ENCODE data around the gene AMIGO1. TPM values are rescaled to one million over a fixed set of nuclear protein-coding genes. Genes with fewer than 3 reads are reported as not detected.

The AMIGO1 gene
- total RNA-seq, 1 experiment from 2014 or later, result 1.5 TPM

GRCh38 chr1:109543988-109544735 lies 34.6 kb upstream of the AMIGO1 start:
- Mint-ChIP-seq H3K36me3 (ENCODE audit: insufficient read depth, unreplicated experiment) (peaks cover 25% of the 10 kb centered on the region), H3K4me3 (ENCODE audit: low read depth, unreplicated experiment) (no peak overlapping the region), H3K4me1 (ENCODE audit: low read depth, unreplicated experiment) (no peaks in the 10 kb centered on the region), H3K9me3 (ENCODE audit: low read depth, unreplicated experiment) (no peaks in the 10 kb centered on the region), H3K27me3 (ENCODE audit: unreplicated experiment) (peaks cover 54% of the 10 kb centered on the region), H3K27ac (ENCODE audit: unreplicated experiment) (no peak overlapping the region)
- BruUV-seq (replicated peaks), result no TSS peak
- CTCF ChIA-PET, result interaction anchor here (1.0 to 1.2 kb wide), 2 partner anchors 82 to 96 kb away, joined by 3 read pairs; no protein-coding TSS in a partner anchor
- intact Hi-C loops (cut with micrococcal nuclease; ENCODE audit: unreplicated experiment), result no loop called here
- TF ChIP-seq, protein P1, sequence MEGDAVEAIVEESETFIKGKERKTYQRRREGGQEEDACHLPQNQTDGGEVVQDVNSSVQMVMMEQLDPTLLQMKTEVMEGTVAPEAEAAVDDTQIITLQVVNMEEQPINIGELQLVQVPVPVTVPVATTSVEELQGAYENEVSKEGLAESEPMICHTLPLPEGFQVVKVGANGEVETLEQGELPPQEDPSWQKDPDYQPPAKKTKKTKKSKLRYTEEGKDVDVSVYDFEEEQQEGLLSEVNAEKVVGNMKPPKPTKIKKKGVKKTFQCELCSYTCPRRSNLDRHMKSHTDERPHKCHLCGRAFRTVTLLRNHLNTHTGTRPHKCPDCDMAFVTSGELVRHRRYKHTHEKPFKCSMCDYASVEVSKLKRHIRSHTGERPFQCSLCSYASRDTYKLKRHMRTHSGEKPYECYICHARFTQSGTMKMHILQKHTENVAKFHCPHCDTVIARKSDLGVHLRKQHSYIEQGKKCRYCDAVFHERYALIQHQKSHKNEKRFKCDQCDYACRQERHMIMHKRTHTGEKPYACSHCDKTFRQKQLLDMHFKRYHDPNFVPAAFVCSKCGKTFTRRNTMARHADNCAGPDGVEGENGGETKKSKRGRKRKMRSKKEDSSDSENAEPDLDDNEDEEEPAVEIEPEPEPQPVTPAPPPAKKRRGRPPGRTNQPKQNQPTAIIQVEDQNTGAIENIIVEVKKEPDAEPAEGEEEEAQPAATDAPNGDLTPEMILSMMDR (IDR thresholded peaks at IDR 0.05; ENCODE audit: unreplicated experiment), result no peak
- DNase-seq, result no peak

DNA sequence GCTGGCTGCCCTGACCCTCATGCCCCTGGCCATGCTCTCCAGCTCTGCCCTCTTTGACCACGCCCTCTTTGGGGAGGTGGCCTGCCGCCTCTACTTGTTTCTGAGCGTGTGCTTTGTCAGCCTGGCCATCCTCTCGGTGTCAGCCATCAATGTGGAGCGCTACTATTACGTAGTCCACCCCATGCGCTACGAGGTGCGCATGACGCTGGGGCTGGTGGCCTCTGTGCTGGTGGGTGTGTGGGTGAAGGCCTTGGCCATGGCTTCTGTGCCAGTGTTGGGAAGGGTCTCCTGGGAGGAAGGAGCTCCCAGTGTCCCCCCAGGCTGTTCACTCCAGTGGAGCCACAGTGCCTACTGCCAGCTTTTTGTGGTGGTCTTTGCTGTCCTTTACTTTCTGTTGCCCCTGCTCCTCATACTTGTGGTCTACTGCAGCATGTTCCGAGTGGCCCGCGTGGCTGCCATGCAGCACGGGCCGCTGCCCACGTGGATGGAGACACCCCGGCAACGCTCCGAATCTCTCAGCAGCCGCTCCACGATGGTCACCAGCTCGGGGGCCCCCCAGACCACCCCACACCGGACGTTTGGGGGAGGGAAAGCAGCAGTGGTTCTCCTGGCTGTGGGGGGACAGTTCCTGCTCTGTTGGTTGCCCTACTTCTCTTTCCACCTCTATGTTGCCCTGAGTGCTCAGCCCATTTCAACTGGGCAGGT lies 33.9 kb upstream of the AMIGO1 start:
- no TSS peak for BruUV-seq (replicated peaks)
- TF ChIP-seq, protein P1 (IDR thresholded peaks at IDR 0.05; ENCODE audit: unreplicated experiment), result no peak
- intact Hi-C loops (cut with micrococcal nuclease; ENCODE audit: unreplicated experiment), result no loop called here

DNA sequence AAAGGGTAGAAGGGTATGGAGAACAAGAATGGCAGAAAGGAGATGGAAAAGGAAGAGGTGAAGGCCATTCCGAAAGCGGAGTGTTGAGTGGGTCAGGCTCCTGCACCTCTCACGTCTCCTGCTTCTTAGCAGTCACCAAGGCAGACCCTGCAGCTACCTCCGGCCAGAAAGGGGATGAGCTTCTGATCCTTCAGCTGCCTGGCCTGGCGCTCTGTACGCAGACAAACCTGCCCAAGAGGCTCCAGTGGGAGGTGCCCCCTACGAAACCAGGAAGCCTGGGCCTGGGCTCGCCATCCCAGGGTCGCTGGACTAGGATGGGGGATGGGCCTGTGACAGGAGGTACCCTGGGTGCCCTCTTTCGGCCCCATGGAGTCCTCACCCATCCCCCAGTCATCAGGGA lies 33.1 kb upstream of the AMIGO1 start:
- peaks cover 62% of the 10 kb centered on the region for H3K27me3 Mint-ChIP-seq (ENCODE audit: unreplicated experiment)
- H3K4me1 Mint-ChIP-seq (ENCODE audit: low read depth, unreplicated experiment), result no peaks in the 10 kb centered on the region
- TF ChIP-seq, protein P1 (IDR thresholded peaks at IDR 0.05; ENCODE audit: unreplicated experiment), result no peak
- H3K36me3 Mint-ChIP-seq (ENCODE audit: insufficient read depth, unreplicated experiment), result peaks cover 10% of the 10 kb centered on the region
- no peaks in the 10 kb centered on the region for H3K9me3 Mint-ChIP-seq (ENCODE audit: low read depth, unreplicated experiment)
- H3K27ac Mint-ChIP-seq (ENCODE audit: unreplicated experiment), result no peak overlapping the region
- CTCF ChIA-PET, result no interaction called here
- BruUV-seq (replicated peaks), result no TSS peak
- H3K4me3 Mint-ChIP-seq (ENCODE audit: low read depth, unreplicated experiment), result no peak overlapping the region
- intact Hi-C loops (cut with micrococcal nuclease; ENCODE audit: unreplicated experiment), result no loop called here
- DNase-seq, result no peak

More for the DNA sequence above, 33.9 kb upstream of the AMIGO1 start:
- Mint-ChIP-seq H3K9me3 (ENCODE audit: low read depth, unreplicated experiment) (no peaks in the 10 kb centered on the region), H3K27ac (ENCODE audit: unreplicated experiment) (no peak overlapping the region), H3K4me1 (ENCODE audit: low read depth, unreplicated experiment) (no peaks in the 10 kb centered on the region), H3K36me3 (ENCODE audit: insufficient read depth, unreplicated experiment) (peaks cover 18% of the 10 kb centered on the region), H3K27me3 (ENCODE audit: unreplicated experiment) (peaks cover 61% of the 10 kb centered on the region), H3K4me3 (ENCODE audit: low read depth, unreplicated experiment) (no peak overlapping the region)
- no peak for DNase-seq
- CTCF ChIA-PET, result interaction anchor here (1.0 to 1.2 kb wide), 2 partner anchors 83 to 97 kb away, joined by 3 read pairs; no protein-coding TSS in a partner anchor

DNA sequence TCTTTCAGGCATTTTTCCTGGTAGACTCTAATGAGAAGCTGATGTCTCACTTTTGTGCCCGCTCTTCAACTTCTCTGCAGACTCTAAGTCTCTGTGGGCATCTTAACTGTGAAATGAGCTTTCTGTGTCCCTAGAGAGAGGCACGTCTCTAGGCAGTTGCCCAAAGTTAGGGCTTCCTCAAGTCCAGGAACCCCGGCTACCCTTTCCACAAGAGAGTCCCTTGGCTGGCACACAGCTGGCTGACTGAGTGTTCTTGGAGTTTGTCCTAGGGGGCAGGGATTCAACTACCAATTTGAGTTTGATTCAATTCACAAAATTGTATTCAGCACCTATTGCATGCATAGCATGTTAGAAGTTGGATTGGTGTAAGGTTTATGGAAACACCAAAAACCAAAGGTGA lies 31.6 kb upstream of the AMIGO1 start:
- CTCF ChIA-PET, result no interaction called here
- intact Hi-C loops (cut with micrococcal nuclease; ENCODE audit: unreplicated experiment), result no loop called here
- TF ChIP-seq, protein P1 (IDR thresholded peaks at IDR 0.05; ENCODE audit: unreplicated experiment), result no peak
- no peak for DNase-seq
- Mint-ChIP-seq H3K9me3 (ENCODE audit: low read depth, unreplicated experiment) (no peaks in the 10 kb centered on the region), H3K4me1 (ENCODE audit: low read depth, unreplicated experiment) (no peaks in the 10 kb centered on the region), H3K4me3 (ENCODE audit: low read depth, unreplicated experiment) (no peak overlapping the region), H3K27ac (ENCODE audit: unreplicated experiment) (no peak overlapping the region), H3K36me3 (ENCODE audit: insufficient read depth, unreplicated experiment) (peaks cover 3% of the 10 kb centered on the region), H3K27me3 (ENCODE audit: unreplicated experiment) (peaks cover 62% of the 10 kb centered on the region)
- no TSS peak for BruUV-seq (replicated peaks)
